GM19240 (cell line): ENCODE data around the gene PDE8A.

ENCODE experiments used
- DNase-seq: peaks from one replicate; pipeline ENCODE4 v3.0.0; 2011; ENCODE audit warnings: low spot score; ENCODE audit not compliant: insufficient read length

Gene PDE8A

DNA sequence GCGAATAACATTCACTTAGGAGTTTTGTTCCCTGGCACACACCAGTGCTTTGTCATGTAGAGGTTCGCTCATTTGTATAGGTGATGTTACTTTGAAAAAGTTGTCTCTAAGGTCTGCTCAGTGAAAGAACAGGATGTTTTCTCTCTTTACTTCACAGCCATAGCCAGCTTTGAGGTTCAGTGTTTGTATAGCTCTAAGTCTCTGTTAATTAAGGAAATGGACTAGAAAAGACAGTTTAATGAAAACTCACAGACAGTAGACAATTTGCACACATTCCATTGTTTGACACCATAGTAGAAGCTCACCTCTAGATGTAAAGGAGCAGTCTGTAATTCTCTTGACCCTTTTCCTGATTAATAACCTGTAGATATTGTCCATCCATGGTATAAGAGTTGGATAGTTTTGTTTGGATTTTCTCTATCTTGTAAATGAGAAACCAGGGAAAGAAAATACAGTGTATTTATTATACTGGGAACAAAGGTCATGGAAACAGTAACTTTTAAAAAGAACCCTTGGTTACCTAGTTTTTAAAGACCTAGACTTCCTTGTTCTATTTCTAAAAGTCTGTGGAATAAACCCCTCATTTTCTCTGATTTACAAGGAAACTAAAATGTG, 50.4 kb downstream of the PDE8A start:
- DNase-seq, result no peak

- DNase-seq, result no peak
Observed at GRCh38 chr15:85033148-85033547, 51.5 kb downstream of the PDE8A start.

- DNase-seq, result no peak
Observed at GRCh38 chr15:85034276-85034675, 52.6 kb downstream of the PDE8A start.

DNA sequence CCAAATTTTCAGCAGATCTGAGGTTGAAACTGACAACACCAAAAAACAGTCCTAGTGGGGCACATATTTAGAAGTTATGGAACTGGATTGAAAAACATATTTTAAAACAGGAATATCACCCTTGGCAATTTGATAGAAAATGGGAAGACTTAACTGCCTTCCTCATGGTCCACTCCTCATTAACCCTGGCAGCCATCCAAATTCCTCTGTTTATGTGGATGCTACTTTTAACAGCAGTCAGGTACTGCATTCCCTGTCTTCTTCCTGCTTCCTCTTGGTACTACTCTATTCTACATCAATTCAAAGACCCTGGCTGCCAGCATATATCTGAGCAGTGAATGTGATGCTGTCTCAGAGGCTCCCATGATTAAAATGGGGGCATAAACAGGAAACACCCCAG, 54.3 kb downstream of the PDE8A start:
- DNase-seq, result no peak

DNA sequence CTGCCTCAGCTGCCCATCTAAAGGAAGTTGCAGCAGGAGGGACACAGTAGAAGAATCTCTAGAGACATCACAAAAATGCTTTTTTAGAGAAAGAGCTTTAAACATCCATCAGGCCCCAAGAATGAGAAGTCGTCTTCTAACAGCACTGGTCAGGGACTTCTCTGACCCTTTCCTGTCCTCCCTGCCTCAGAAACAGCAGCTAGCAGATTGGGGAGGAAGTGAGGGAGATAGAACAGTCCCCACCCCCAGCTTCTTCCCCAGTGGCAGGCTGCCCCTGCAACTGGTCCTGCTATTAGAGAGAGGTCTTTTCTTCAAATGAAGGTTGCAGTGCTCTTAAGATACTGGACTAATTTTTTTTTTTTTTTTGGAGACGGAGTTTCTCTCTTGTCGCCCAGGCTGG, 55.1 kb downstream of the PDE8A start:
- DNase-seq, result no peak

DNA sequence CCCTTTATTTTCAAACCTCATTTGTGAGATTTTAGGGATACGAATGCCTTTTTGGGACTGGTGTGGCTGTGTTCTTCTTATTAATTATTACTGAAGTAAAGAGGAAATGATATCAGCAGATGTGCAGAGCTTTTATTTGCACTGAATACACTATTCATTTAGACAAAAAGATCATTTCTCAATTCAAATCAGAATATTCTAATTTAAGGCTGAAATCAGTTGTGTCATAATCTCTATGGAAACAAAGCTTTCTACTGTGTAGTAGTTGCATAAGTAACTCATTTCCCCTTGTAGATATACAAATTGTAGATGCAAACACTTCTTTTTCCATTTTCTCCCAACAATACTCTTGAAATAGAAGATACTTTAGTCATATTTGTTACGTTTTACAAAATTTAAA, 56.0 kb downstream of the PDE8A start:
- DNase-seq, result no peak

- DNase-seq, result no peak
Observed at GRCh38 chr15:85041230-85041629, 59.6 kb downstream of the PDE8A start.

GRCh38 chr15:85044251-85044853, 62.7 kb downstream of the PDE8A start:
- DNase-seq, result no peak

DNA sequence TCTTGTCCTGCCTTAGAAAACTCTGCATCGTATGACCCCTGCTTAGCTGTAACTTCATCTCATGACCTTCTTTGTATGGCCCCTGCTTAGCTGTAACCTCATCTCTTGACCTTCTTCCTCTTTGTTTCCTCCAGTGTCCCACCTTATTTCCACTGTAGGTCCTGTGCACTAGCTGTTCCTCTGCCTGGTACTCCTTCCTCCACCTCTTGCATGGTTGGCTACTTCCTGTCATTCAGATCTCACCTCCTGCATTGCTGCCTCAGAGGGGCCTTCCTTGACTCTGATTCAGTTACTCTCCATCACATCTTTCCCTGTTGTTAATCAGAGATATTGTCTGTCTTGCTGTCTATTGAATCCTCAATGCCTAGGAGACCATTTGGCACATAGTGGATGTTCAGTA, 63.2 kb downstream of the PDE8A start:
- no peak for DNase-seq

GRCh38 chr15:85045615-85046014, 64.0 kb downstream of the PDE8A start:
- no peak for DNase-seq

- no peak for DNase-seq
Observed at GRCh38 chr15:85047271-85047948, 65.8 kb downstream of the PDE8A start.

GRCh38 chr15:85048430-85048829, 66.8 kb downstream of the PDE8A start:
- no peak for DNase-seq

GRCh38 chr15:85049805-85050204, 68.1 kb downstream of the PDE8A start:
- DNase-seq, result no peak

DNA sequence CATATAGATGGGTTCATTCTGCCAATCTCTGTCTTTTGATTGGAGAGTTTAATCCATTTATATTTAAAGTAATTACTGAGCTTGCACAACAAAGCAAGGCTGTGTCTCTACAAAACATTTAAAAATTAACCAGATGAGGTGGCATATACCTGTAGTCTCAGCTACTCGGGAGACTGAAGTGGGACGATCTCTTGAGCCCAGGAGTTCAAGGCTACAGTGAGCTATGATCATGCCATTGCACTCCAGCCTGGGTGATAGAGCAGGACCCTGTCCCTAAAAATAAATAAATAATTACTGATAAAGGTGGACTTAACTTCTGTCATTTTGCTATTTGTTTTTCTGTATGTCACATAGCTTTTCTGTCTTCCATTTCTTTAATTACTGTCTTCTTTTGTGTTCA, 78.1 kb downstream of the PDE8A start:
- DNase-seq, result no peak

- DNase-seq, result no peak
Observed at GRCh38 chr15:85062560-85062959, 80.9 kb downstream of the PDE8A start.

GRCh38 chr15:85063088-85063487, 81.4 kb downstream of the PDE8A start:
- no peak for DNase-seq

- no peak for DNase-seq
Observed at GRCh38 chr15:85063522-85064079, 81.9 kb downstream of the PDE8A start.

DNA sequence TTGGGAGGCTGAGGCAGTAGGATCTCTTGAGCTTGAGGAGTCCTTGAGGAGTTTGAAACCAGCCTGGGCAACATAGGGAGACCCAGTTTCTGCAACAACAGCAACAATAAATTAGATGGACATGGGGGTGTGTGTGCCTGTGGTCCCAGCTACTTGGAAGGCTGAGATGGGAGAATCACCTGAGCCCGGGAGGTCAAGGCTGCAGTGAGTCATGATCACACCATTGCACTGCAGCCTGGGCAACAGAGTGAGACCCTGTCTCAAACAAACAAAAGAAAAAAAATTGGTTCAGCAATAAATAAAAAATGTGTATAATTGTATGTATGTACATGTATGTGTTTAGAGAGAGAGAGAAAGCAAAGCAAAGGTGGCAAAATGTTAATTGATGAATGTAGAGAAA, 83.1 kb downstream of the PDE8A start:
- DNase-seq, result no peak

DNA sequence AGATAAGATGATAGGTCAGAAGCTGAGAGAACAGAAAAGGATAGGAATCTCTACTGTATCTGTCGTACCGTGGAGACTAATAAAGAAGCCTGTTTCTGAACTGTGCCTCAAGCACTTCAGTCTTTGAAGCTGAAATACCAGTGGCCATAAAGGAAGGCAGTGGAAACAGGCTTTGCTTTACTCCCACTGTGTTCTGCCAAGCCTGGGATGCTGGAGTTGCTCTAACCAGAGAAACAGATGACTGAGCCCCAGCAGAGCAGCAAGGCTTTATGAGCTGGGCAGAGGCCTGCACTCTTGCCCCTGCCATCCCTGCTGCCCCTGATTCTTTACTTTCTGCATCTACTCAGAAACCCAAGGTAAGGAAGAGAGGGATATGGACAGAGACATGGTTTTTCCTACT, 89.4 kb downstream of the PDE8A start:
- no peak for DNase-seq

GRCh38 chr15:85071504-85071903, 89.8 kb downstream of the PDE8A start:
- DNase-seq, result no peak

DNA sequence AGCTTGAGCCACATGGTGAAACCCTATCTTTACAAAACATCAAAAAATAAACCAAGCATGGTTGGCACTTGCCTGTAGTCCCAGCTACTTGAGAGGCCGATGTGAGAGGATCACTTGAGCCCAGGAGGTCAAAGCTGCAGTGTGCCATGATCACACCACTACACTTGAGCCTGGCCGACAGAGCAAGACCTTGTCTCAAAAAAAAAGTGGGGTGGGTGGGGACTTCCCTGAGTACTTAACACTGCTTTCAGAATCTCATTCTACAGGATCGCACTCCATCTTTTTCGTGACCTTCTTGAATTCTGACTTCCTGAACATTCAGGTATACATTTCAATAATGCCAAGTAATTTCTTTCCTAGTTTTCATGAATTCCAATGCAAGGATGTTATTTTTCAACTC, 91.3 kb downstream of the PDE8A start:
- DNase-seq, result no peak

DNA sequence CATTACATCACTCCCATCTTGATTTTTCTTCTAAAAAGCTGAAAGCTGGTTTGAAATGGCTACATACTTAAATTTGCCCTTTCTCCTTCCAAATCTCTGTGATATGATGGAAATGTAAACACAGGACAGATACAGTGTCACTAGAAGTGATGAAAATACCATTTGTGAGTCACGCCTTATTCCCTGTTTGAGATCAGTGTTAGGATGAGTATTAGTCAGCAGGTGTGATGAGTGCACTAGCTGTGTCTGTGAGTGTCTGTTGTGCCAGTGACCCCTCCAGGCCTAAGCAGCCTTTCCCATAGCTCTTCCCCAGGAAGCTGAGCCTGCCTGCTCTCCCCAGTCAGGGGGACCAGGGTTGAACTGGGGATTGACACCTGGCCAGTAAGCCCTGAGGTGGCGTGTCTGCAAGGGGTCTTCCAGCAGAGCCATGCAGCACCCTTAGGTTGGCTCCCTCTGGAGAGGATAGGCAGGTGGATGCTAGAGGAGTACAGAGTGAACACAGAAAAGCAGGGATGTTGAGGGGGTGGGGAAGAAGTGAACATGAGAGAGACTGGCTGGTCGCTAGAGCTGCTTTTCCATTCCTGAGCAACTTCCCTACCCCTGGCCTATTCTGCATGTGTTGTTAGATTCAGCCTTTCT, 92.0 kb downstream of the PDE8A start:
- DNase-seq, result no peak
